Head of caudate nucleus (tissue), 42 donors: Measurements from ENCODE around the gene SYK.

Experiments used
- DNase-seq, 42 donors: peaks; one replicate each; pipeline versions ENCODE4 v3.0.0 to v3.0.0-alpha.2; 2020 to 2021; ENCODE audit warnings: mixed read lengths in 7 of 42
- intact Hi-C: fragments of 100-400 bp; cut with DNase I; formaldehyde crosslinking; loops from one replicate; pipeline ENCODE4 v1.15.0; 2022

SYK gene

GRCh38 chr9:90890146-90890810 lies 88.7 kb downstream of the SYK start:
- peak in 2 of 42 donors; percentile 2 to 18 for DNase-seq
- intact Hi-C loops, result no loop called here

GRCh38 chr9:90891308-90892040 lies 89.9 kb downstream of the SYK start:
- DNase-seq, result peak in 2 of 42 donors; percentile 9 to 18
- intact Hi-C loops, result no loop called here

GRCh38 chr9:90892918-90893317 lies 91.3 kb downstream of the SYK start:
- DNase-seq, result no peak
- intact Hi-C loops, result no loop called here

- intact Hi-C loops, result no loop called here
- DNase-seq, result no peak
These were observed 92.1 kb downstream of the SYK start for GRCh38 chr9:90893706-90894105.

GRCh38 chr9:90894986-90895687 lies 93.5 kb downstream of the SYK start:
- DNase-seq, result peak in 1 of 42 donors; percentile 15
- intact Hi-C loops, result no loop called here

GRCh38 chr9:90895786-90896185 lies 94.2 kb downstream of the SYK start:
- DNase-seq, result no peak
- intact Hi-C loops, result no loop called here

- DNase-seq, result no peak
- intact Hi-C loops, result no loop called here
These were observed 94.6 kb downstream of the SYK start for GRCh38 chr9:90896231-90896630.

- DNase-seq, result peak in 1 of 42 donors; percentile 13
- intact Hi-C loops, result no loop called here
These were observed 96.6 kb downstream of the SYK start for GRCh38 chr9:90898228-90898627.

GRCh38 chr9:90899287-90899686 lies 97.7 kb downstream of the SYK start:
- no peak for DNase-seq
- intact Hi-C loops, result no loop called here

- intact Hi-C loops, result no loop called here
- DNase-seq, result no peak
These were observed 98.5 kb downstream of the SYK start for GRCh38 chr9:90900130-90900529.

GRCh38 chr9:90901933-90902332 lies 100.3 kb downstream of the SYK start:
- intact Hi-C loops, result no loop called here
- no peak for DNase-seq

- intact Hi-C loops, result no loop called here
- no peak for DNase-seq
These were observed 102.3 kb downstream of the SYK start for GRCh38 chr9:90903766-90904424.

- DNase-seq, result no peak
These were observed 103.3 kb downstream of the SYK start for GRCh38 chr9:90904706-90905478.

GRCh38 chr9:90905822-90906221 lies 104.2 kb downstream of the SYK start:
- intact Hi-C loops, result no loop called here
- DNase-seq, result no peak

More at GRCh38 chr9:90904706-90905478, 103.3 kb downstream of the SYK start:
- intact Hi-C loops, result no loop called here

- intact Hi-C loops, result no loop called here
- DNase-seq, result no peak
These were observed 104.9 kb downstream of the SYK start for GRCh38 chr9:90906316-90907055.

- DNase-seq, result no peak
- intact Hi-C loops, result no loop called here
These were observed 105.4 kb downstream of the SYK start for GRCh38 chr9:90907056-90907445.

GRCh38 chr9:90907790-90908189 lies 106.2 kb downstream of the SYK start:
- intact Hi-C loops, result no loop called here
- no peak for DNase-seq

GRCh38 chr9:90909225-90909624 lies 107.6 kb downstream of the SYK start:
- intact Hi-C loops, result no loop called here
- DNase-seq, result no peak
